HEK293 (cell line): ENCODE measurements around the gene GCNT2.
"Not testable (repeated sequence)": the region's sequence is repeated elsewhere in the genome, so short reads cannot be mapped to it uniquely, and the experiment has no call there.

Source experiments
- CTCF ChIA-PET: fragments of 350-600 bp; formaldehyde crosslinking; extraction: SDS; loops from one replicate; lab custom pipeline; 2021; ENCODE audit warnings: antibody characterized with exemption; lab: Yijun Ruan, JAX
- POLR2A ChIA-PET: fragments of 300-600 bp; formaldehyde crosslinking; extraction: SDS; loops from one replicate; lab custom pipeline; 2020; ENCODE audit warnings: antibody characterized with exemption, inconsistent platforms; lab: Yijun Ruan, JAX
- H3K27ac ChIP-seq: fragments of 200-500 bp; sonication (Bioruptor generic); 2 replicates; pipeline ENCODE4 v1.5.1; 2014; ENCODE audit warnings: low read depth, low read length, control low read depth, inconsistent platforms; ENCODE audit errors: extremely low read depth
- H3K36me3 ChIP-seq, 2 experiments: fragments of 200-500 bp in 1 of 2; sonication (Bioruptor generic) in 1 of 2; 1 replicate in 1 of 2; 2 replicates in 1 of 2; pipeline ENCODE4 v1.5.1; 2014 to 2017; ENCODE audit warnings: inconsistent platforms in 2 of 2, low read length in 2 of 2; ENCODE audit not compliant: control insufficient read depth in 2 of 2, insufficient read depth in 1 of 2
- H3K4me1 ChIP-seq: fragments of 200-500 bp; sonication (Bioruptor generic); 2 replicates; pipeline ENCODE4 v1.5.1; 2014; ENCODE audit warnings: mild to moderate bottlenecking, low read length, inconsistent platforms; ENCODE audit not compliant: control insufficient read depth, insufficient read depth
- H3K4me3 ChIP-seq: 2 replicates; pipeline ENCODE4 v1.5.1; 2011; ENCODE audit warnings: low read depth, mild to moderate bottlenecking, control low read depth, low read length, moderate library complexity
- H3K9me3 ChIP-seq: fragments of 200-500 bp; sonication (Bioruptor generic); 2 replicates; pipeline ENCODE4 v1.5.1; 2014; ENCODE audit warnings: low read depth, low read length, inconsistent platforms; ENCODE audit not compliant: control insufficient read depth, insufficient read depth
- INSM2 ChIP-seq: fragments of 450-650 bp; formaldehyde crosslinking; IDR thresholded peaks from 2 replicates; pipeline ENCODE4 v1.5.1; 2016; ENCODE audit warnings: missing biosample characterization, missing genetic modification characterization
- KLF7 ChIP-seq: fragments of 450-650 bp; formaldehyde crosslinking; IDR thresholded peaks from 2 replicates; pipeline ENCODE4 v1.5.1; 2016; ENCODE audit warnings: missing biosample characterization, missing genetic modification characterization, borderline replicate concordance
- ZNF133 ChIP-seq: fragments of 450-650 bp; formaldehyde crosslinking; IDR thresholded peaks from 2 replicates; pipeline ENCODE4 v1.5.1; 2016; ENCODE audit warnings: missing biosample characterization, missing genetic modification characterization
- ZNF138 ChIP-seq: fragments of 450-650 bp; formaldehyde crosslinking; IDR thresholded peaks from 2 replicates; pipeline ENCODE4 v1.5.1; 2016; ENCODE audit warnings: missing biosample characterization, missing genetic modification characterization, borderline replicate concordance
- ZNF184 ChIP-seq: fragments of 450-650 bp; IDR thresholded peaks from 2 replicates; pipeline ENCODE4 v1.5.1; 2018; ENCODE audit warnings: missing biosample characterization, mild to moderate bottlenecking, missing genetic modification characterization
- ZNF239 ChIP-seq: fragments of 450-650 bp; formaldehyde crosslinking; IDR thresholded peaks from 2 replicates; pipeline ENCODE4 v1.5.1; 2016; ENCODE audit warnings: missing biosample characterization, missing genetic modification characterization
- ZNF433 ChIP-seq: fragments of 450-650 bp; formaldehyde crosslinking; IDR thresholded peaks from 2 replicates; pipeline ENCODE4 v1.5.1; 2016; ENCODE audit warnings: missing biosample characterization, missing genetic modification characterization, low read depth
- ZNF548 ChIP-seq: fragments of 450-650 bp; formaldehyde crosslinking; IDR thresholded peaks from 2 replicates; pipeline ENCODE4 v1.5.1; 2016; ENCODE audit warnings: missing biosample characterization, missing genetic modification characterization
- ZNF555 ChIP-seq: fragments of 450-650 bp; formaldehyde crosslinking; conservative IDR thresholded peaks from 2 replicates; pipeline ENCODE4 v1.5.1; 2017; ENCODE audit warnings: missing biosample characterization, mild to moderate bottlenecking, missing genetic modification characterization, inconsistent platforms
- ZNF621 ChIP-seq: fragments of 450-650 bp; formaldehyde crosslinking; IDR thresholded peaks from 2 replicates; pipeline ENCODE4 v1.5.1; 2017; ENCODE audit warnings: missing biosample characterization, missing genetic modification characterization
- ZNF623 ChIP-seq: fragments of 450-650 bp; formaldehyde crosslinking; IDR thresholded peaks from 2 replicates; pipeline ENCODE4 v1.5.1; 2016; ENCODE audit warnings: missing biosample characterization, missing genetic modification characterization
- ZNF629 ChIP-seq: fragments of 450-650 bp; formaldehyde crosslinking; IDR thresholded peaks from 2 replicates; pipeline ENCODE4 v1.5.1; 2017; ENCODE audit warnings: missing biosample characterization, missing genetic modification characterization
- ZNF664 ChIP-seq: fragments of 450-650 bp; formaldehyde crosslinking; IDR thresholded peaks from 2 replicates; pipeline ENCODE4 v1.5.1; 2016; ENCODE audit warnings: missing biosample characterization, missing genetic modification characterization
- ZNF670 ChIP-seq: fragments of 450-650 bp; formaldehyde crosslinking; IDR thresholded peaks from 2 replicates; pipeline ENCODE4 v1.5.1; 2016; ENCODE audit warnings: missing biosample characterization, missing genetic modification characterization, low read depth
- TF ChIP-seq, protein P1 (sequence below): fragments of 450-650 bp; formaldehyde crosslinking; IDR thresholded peaks from 2 replicates; pipeline ENCODE4; 2016; ENCODE audit warnings: missing biosample characterization, missing genetic modification characterization
- TF ChIP-seq, protein P2 (sequence below): fragments of 450-650 bp; formaldehyde crosslinking; IDR thresholded peaks from 2 replicates; pipeline ENCODE4 v1.5.1; 2017; ENCODE audit warnings: missing biosample characterization, missing genetic modification characterization
- TF ChIP-seq, protein P3 (sequence below): fragments of 450-650 bp; formaldehyde crosslinking; IDR thresholded peaks from 2 replicates; pipeline ENCODE4 v1.5.1; 2016; ENCODE audit warnings: missing biosample characterization, missing genetic modification characterization

GCNT2 gene

GRCh38 chr6:10658910-10659698, 138.0 kb downstream of the GCNT2 start:
- ChIA-PET CTCF (interaction anchor here (0.6 kb wide), 1 partner anchor 148 kb away, joined by 6 read pairs; no protein-coding TSS in a partner anchor), POLR2A (no interaction called here)
- Histone ChIP-seq H3K9me3 (no peaks in the 10 kb centered on the region), H3K4me3 (no peak overlapping the region), H3K4me1 (no peaks in the 10 kb centered on the region), H3K27ac (no peak overlapping the region), H3K36me3 (no peaks in the 10 kb centered on the region)
- TF ChIP-seq INSM2 (tag by site-specific recombination) (no peak), KLF7 (tag by site-specific recombination) (no peak), ZNF623 (no peak), ZNF184 (no peak), ZNF670 (tag by site-specific recombination) (no peak), ZNF138 (tag by site-specific recombination) (no peak), ZNF133 (no peak), ZNF433 (tag by site-specific recombination) (no peak), ZNF629 (tag by site-specific recombination) (no peak), ZNF621 (no peak), ZNF664 (no peak), ZNF548 (no peak), ZNF239 (tag by site-specific recombination) (no peak)
- TF ChIP-seq, protein P1, sequence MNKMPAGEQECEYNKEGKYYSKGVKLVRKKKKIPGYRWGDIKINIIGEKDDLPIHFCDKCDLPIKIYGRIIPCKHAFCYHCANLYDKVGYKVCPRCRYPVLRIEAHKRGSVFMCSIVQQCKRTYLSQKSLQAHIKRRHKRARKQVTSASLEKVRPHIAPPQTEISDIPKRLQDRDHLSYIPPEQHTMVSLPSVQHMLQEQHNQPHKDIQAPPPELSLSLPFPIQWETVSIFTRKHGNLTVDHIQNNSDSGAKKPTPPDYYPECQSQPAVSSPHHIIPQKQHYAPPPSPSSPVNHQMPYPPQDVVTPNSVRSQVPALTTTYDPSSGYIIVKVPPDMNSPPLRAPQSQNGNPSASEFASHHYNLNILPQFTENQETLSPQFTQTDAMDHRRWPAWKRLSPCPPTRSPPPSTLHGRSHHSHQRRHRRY: no peak
- TF ChIP-seq, protein P2, sequence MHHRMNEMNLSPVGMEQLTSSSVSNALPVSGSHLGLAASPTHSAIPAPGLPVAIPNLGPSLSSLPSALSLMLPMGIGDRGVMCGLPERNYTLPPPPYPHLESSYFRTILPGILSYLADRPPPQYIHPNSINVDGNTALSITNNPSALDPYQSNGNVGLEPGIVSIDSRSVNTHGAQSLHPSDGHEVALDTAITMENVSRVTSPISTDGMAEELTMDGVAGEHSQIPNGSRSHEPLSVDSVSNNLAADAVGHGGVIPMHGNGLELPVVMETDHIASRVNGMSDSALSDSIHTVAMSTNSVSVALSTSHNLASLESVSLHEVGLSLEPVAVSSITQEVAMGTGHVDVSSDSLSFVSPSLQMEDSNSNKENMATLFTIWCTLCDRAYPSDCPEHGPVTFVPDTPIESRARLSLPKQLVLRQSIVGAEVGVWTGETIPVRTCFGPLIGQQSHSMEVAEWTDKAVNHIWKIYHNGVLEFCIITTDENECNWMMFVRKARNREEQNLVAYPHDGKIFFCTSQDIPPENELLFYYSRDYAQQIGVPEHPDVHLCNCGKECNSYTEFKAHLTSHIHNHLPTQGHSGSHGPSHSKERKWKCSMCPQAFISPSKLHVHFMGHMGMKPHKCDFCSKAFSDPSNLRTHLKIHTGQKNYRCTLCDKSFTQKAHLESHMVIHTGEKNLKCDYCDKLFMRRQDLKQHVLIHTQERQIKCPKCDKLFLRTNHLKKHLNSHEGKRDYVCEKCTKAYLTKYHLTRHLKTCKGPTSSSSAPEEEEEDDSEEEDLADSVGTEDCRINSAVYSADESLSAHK: no peak
- TF ChIP-seq, protein P3, sequence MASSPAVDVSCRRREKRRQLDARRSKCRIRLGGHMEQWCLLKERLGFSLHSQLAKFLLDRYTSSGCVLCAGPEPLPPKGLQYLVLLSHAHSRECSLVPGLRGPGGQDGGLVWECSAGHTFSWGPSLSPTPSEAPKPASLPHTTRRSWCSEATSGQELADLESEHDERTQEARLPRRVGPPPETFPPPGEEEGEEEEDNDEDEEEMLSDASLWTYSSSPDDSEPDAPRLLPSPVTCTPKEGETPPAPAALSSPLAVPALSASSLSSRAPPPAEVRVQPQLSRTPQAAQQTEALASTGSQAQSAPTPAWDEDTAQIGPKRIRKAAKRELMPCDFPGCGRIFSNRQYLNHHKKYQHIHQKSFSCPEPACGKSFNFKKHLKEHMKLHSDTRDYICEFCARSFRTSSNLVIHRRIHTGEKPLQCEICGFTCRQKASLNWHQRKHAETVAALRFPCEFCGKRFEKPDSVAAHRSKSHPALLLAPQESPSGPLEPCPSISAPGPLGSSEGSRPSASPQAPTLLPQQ (tag by site-specific recombination): no peak

DNA sequence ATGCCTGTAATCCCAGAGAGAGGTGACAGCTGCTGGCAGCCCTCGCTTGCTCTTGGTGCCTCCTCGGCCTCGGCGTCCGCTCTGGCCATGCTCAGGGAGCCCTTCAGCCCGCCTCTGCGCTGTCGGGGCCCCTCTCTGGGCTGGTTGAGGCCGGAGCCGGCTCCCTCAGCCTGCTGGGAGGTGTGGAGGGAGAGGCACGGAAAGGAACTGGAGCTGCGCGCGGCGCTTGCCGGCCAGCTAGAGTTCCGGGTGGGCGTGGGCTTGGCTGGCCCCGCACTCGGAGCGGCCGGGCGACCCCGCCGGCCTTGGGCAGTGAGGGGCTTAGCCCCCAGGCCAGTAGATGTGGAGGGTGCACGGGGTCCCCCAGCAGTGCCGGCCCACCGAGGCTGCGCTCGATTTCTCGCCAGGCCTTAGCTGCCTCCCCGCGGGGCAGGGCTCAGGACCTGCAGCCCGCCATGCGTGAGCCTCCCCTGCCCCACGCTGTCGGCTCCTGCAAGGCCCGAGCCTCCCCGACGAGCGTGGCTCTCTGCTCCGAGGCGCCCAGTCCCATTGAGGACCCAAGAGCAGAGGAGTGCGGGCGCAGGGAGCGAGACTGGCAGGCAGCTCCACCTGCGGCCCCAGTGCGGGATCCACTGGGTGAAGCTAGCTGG, 138.7 kb downstream of the GCNT2 start:
- Histone ChIP-seq H3K4me1 (no peaks in the 10 kb centered on the region), H3K9me3 (no peaks in the 10 kb centered on the region), H3K36me3 (no peaks in the 10 kb centered on the region), H3K27ac (no peak overlapping the region), H3K4me3 (no peak overlapping the region)
- no peak for TF ChIP-seq ZNF555
- ChIA-PET CTCF (interaction anchor here (0.6 to 1.6 kb wide), 2 partner anchors 149 to 295 kb away, joined by 3 to 6 read pairs; no protein-coding TSS in a partner anchor), POLR2A (no interaction called here)

DNA sequence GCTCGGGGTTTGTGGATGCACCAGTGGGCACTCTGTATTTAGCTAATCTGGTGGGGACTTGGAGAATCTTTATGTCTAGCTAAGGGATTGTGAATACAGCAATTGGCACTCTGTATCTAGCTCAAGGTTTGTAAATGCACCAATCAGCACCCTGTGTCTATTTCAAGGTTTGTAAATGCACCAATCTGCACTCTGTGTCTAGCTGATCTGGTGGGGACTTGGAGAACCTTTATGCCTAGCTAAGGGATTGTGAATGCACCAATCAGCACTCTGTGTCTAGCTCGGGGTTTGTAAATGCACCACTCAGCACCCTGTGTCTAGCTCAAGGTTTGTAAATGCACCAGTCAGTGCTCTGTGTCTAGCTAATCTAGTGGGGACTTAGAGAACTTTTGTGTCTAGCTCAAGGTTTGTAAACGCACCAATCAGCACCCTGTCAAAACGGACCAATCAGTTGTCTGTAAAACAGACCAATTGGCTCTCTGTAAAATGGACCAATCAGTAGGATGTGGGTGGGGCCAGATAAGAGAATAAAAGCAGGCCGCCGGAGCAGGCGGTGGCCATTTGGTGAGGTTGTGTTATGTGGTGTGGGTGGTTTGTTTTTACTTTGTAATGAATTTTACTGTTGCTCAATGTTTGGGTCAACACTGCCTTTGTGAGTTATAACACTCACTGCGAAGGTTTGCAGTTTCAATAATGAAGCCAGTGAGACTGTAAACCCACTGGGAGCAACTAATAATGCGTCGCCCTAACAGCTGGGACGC, 139.5 kb downstream of the GCNT2 start:
- H3K36me3 ChIP-seq, H3K9me3 ChIP-seq, POLR2A ChIA-PET, H3K4me1 ChIP-seq, H3K27ac ChIP-seq, H3K4me3 ChIP-seq: not testable (repeated sequence)
- CTCF ChIA-PET: interaction anchor here (1.6 kb wide), 1 partner anchor 294 kb away, joined by 3 read pairs; no protein-coding TSS in a partner anchor
